HTERT RPE-1 (cell line): ENCODE results near the gene PLA2G2C.
"Not testable (repeated sequence)": the region's sequence is repeated elsewhere in the genome, so short reads cannot be mapped to it uniquely, and the experiment has no call there.

Source experiments
- in situ Hi-C: fragments of 300-500 bp; cut with MboI; formaldehyde crosslinking; loops from 4 replicates; pipeline ENCODE4 v1.14.3; 2020; ENCODE audit warnings: low sequenced_read_pairs

Gene PLA2G2C, protein sequence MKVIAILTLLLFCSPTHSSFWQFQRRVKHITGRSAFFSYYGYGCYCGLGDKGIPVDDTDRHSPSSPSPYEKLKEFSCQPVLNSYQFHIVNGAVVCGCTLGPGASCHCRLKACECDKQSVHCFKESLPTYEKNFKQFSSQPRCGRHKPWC

DNA sequence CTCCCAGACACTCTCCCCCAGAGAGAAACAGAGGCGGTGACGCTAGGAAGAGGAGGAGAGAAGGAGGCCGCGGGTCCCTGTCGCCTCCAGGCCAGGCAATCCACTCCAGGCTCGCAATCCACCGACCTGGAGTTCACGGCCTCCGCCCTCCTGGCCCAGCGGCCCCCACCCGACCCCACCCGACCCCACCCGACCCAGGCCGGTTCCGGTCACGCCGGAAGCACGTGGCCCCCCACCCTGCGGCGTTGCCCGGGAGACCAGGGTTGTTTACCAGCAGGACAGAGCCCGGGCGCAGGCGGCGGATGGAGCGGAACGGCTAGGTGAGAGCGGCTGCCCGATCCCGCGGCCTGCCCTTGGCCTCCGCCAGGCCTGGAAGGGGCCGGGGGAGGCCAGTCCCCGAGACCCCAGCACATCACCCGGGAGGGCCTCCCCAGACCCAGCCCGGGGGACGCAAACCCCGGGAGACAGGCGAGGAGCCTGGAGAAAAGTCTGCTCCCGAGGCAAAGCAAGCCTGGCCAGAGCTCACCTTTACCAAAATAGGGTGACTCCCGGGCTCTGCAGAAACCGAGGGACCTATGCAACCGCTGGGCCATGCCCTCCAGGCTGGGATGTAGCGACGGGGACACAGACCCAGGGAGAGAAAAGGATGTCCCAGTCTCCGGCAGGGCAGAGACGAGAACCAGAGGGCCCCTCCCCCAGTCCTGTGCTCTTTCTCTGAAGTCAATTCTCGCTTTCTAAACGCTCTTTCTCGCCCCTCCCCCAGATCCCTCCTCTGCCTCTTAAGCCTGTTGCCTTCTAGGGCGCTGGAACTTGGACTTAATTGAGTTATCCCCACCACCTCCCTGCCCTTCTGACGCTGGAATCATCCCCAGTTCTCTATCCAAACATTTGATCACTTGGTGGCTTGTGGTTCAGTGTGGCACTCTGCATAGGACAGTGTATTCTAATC is at the start of gene PLA2G2C, which contains the start of gene UBXN10:
TSS of gene PLA2G2C (minus strand) at position 685 of the 949 bp plus-strand sequence. CDS start 9,155 bp downstream, outside the sequence.
TSS of gene UBXN10 (plus strand) at position 263 of the 949 bp plus-strand sequence. CDS start 4,466 bp downstream, outside the sequence.
- in situ Hi-C loops: no loop called here

DNA sequence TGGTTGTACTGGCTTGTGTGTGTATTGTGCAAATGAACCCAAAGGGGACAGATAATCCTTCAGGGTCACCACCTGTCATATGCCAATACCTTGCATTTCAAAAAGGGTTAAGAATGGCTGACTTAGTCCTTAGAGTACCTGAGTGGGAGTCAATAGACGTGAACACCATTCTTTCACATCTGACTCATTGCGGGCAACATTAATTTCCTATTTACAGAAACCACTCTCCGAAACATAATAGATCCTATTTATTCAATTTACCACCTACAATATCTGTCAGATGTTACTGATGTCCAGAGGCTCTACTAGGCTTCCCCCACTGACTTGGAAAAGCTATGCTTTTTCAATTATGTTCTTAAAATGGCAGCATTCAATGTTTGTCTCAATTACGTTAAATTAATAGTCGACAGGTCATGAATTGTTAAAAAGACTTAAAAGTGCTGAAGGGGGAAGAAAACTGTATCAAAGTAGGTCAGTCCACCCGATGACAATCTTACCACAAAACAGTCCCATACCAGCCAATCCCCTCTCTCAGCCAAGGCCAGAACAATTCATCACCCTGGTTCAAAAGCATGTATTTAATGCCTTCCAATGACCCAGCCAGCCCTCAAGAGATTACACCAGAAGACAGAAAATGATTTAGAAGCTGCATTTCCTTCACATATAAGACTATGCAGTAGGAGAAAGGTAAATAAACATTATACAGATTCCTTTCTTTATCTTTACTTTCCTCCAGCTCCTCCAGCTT is 48.6 kb upstream of the PLA2G2C start:
- in situ Hi-C loops: no loop called here

DNA sequence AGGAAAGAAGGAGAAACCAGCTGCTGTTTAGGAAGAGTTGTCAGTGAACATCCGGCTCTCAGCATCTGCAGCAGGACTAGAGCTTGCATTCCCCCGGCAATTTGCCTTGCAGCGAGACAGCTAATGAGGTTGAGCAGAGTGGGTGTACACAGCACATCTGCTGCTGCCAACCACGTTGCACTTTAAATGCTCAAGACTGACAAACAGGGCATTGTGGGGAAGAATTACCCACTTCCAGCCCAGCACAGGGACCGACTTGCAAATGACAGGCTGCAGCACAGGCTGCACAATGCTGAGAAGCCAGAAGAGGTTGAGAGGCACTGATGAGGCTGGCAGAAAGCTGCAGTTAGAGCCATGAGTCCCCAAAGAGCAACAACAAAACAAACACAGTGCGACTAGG is 47.5 kb upstream of the PLA2G2C start:
- in situ Hi-C loops: no loop called here

DNA sequence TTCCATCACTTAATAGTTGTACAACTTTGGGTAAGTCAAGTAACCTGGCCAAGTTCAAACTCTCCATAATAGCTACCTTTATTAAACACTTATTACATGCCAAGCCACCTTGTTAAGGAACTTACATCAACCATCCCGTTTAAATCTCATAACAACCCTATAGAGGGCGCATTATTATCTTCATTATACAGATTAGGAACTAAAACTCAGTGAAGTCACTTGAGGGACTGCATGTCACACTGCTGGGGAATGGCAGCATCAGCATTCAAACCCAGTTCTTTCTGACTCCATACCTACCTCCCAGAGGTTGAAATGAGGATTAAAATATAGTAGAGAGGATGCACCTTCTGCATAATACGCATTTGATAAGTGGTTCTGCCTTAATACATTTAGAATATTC is 47.1 kb upstream of the PLA2G2C start:
- in situ Hi-C loops: no loop called here

DNA sequence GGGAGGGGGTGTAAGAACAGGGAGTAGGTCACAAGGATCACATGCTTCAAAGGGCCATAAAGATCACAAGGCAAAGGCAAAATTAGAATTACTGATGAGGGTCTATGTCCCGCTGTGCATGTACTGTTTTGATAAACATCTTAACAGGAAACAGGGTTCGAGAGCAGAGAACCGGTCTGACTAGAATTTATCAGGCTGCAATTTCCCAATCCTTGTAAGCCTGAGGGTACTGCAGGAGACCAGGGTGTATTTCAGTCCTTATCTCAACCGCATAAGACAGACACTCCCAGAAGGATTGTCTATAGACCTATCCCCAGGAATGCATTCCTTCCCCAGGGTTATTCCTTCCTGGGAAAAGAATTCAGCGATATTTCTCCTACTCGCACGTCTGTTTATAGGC is 46.2 kb upstream of the PLA2G2C start:
- in situ Hi-C loops: not testable (repeated sequence)

DNA sequence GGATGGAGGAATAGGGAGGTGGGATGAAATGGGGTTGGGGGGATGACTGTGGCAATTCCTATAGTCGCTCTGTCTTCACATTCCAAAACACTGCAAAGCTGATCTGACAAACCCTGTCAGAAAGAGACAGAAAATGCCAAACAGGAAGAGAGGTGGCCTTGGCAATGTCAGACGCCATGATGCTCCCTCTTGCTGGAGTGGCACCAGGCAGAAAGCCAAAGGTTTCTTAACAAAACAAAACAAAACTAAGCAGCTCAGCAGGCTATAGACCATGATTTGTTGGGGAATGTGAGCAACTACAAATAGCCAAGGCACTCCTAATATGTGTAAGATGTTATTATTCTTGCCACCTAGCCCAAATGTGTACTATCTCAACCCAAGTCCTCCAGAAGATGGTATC is 42.9 kb upstream of the PLA2G2C start:
- in situ Hi-C loops: no loop called here

DNA sequence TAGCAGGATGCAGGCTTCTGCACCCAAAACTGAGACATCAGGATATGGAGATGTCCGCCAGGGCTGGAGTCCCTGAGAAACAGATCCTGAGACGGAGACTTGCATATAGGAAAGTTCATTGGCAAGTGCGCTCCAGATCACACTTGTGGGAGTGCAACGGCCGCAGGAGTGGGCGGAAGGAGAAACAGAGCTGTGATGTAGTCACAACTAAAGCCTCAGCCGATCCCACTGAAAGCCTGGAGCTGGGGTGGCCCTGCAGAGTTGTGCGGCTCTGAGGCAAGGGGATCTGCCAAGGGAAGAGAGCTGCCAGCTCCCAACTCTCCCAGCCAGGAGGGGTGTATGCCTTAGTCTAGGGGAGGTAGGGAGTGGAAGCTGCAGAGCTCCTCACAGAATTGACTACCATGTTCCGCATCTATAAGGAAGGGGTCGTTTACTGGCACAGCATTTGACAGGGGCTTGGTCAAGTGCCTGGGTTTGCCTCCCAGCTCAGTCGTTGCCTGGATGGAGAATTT is 42.1 kb upstream of the PLA2G2C start:
- in situ Hi-C loops: no loop called here

DNA sequence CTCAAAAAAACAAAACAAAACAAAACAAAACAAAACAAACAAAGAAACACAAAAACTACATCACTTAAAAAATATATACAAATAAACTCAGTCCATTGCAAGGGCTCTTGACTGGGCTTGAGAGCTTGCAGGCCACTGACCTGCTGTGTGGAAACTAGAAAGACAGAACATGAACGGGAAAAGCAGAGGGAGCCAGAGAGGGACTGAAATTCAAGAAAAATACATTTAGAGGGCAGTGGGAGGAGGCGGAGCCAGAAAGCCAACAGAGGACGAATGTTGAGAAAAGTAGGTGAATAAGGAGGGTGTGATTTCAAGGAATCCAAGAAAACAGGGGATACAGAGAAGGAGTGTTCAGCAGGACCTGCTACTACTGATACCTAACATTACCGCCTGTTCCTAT is 41.4 kb upstream of the PLA2G2C start:
- in situ Hi-C loops: no loop called here

DNA sequence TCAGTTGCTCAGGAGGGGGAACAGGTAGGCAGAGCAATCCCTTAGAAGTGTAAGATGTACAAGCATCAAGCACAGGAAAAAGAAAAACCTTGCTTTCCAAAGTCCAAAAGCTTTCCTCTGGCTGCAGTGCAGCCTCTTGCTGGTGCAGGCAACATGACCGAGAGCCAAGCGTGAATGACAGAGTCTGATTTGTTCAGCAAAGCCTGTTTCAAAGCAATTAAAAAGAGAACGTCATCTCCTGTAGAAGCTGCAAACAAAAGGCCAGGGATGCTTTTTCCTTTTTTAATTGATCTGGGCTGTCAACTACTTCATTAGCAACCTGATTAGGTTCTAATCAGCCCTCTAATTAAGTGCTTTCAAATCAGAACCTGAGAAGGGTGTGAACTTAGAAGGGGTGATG is 38.2 kb upstream of the PLA2G2C start:
- in situ Hi-C loops: no loop called here

DNA sequence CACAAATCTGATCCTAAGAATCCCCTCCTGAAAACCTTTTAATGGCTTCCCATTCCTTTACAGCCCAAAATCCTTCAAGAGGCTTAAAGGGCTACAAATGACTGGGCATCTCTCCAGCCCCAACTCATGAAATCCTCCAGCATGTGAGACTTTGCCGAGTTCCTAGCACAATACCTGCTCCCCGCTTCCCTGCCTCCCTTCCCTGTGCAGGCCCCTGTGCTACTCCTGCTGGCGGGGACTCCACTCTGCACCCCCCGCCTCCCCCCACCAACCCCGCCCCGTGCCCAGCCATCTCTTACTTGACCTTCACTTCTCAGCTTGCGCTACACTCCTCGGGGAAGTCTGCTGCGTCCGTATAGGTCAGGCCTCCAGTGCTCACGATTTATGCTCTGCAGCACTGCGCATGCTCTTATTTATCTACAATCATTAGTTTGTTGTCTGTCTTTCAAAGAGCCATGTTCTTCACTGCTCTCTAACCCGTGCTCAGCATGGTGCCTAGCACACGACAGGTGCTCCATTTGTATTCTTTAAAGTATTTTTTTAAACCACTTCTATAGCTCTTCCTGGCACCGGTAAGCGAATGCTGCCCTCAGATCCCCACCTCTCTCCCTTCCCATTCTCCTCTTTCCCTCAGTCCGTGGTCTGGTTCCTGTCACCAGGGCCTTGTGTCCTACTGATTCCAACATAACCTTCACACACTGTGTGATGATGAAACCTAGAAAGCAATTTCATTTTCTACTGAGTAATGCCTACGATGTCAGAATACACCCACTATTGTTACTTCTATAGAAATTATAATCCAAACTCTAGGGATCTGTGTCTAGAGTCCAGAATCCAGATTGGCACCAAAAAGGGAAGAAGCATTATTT is 37.5 kb upstream of the PLA2G2C start:
- in situ Hi-C loops: no loop called here

DNA sequence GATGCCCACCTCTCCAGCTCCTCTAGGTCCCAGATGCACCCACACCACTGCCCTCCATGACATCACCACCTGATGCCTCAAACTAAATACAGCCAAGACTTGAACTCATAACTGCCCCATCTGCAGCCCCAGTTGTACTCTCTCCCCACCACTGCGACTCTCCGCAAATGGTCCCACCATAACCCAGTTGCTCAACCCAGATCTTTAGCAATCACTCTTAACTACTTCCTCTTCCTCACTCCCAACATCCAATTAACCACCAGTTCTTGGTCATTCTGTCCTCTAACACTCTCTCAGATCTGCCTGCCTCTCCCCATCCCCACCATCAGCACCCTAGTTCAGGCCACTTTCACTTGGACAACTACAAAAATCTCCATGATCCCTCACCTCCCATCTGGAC is 36.8 kb upstream of the PLA2G2C start:
- in situ Hi-C loops: no loop called here

DNA sequence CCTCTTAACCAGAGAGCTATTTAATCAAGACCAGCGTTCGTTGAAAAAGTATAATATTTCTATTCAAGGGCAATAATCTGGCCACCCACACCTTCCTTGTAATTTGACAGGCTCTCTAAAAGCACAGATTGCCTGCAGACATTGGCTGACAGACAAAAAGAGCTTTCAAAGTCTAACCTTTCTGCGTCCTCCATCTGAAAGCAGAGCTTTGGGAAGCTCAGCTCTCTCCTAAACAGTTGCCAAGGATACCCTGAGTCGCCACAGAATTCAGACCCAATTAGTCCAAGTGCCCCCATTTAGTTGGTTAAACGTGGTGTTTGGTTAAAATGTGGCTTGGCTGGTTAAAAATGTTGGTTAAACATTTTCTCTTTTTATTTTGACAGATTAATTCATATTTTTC is 33.7 kb upstream of the PLA2G2C start:
- in situ Hi-C loops: no loop called here

DNA sequence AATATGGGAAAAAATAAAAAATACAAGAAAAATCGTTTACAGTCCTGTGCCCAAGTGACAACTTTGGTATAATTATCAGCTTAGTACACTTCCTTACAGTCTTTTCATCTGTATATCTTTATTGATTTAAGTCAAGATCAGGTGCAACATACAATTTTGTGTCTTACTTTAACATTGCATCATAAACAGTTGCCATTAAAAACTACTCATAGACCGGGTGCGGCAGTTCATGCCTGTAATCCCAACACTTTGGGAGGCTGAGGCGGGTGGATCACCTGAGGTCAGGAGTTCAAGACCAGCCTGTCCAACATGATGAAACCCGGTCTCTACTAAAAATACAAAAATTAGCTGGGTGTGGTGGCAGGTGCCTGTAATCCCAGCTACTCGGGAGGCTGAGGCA is 32.7 kb upstream of the PLA2G2C start:
- in situ Hi-C loops: not testable (repeated sequence)

DNA sequence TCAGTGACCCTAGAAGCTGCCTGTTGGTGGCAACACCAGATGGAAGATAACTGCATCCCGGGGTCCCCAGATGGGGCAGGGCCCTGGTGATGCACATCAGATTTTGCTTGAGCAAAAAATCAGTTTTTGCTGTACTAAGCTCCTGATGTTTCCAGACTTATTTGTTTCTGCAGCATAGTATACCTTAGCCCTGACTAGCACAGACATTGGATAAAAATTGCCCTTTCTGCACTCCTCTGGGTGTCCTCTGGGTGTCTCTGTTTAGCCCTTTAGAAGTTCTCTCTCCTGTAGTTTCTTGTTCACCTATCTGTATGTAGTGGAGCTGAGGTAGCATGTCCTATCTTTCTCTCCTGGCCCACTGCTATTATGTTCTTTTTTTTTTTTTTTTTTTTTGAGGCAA is 30.3 kb upstream of the PLA2G2C start:
- in situ Hi-C loops: no loop called here

DNA sequence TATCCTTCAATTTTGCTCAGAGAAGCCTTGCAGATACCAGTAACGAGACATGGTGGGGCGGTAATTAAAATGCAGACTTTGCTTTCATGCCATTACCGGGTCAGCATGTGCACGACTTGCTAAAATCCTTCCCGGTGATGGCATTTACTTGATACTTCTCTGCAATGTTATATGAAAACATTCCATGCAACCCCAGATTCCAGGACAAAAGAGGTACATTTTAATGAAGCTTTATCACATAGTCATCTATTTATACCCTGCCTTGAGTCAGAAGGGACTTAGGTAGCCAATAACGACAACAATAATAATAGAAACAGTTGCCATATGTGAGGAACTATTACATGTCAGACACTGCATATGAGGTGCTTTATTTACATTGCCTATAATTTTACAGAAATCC is 29.4 kb upstream of the PLA2G2C start:
- in situ Hi-C loops: no loop called here

DNA sequence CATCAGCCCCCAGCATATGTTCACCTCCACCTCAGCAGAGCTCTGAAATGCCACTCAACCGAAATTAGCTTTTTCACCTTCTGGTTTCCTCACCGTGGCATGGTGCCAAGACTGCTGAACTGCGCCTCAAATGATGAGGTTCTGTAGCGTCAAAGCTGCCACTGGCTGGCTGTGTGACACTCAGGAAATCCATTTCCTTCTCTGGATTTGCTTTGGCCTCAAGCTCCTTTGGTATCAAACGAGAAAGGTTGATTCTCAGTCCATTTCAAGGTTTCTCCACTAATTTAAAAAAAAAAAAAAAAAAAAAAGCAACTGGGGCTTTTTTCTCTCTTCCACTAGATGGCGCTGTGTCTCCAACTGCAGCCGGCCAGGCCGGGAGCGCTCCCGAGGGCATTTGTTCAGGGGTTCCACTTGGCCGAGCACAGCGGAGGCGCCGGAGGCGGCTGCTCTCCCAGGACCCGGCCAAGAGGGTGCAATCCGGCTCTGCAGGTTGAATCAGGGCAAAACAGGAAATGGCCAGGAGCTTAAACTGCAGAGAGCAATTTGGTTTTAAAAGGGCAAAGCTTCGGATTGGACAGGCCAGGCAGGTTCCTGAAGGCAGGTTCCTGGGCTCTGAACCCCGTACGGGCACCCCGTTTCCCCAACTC is 26.5 kb upstream of the PLA2G2C start:
- in situ Hi-C loops: no loop called here

DNA sequence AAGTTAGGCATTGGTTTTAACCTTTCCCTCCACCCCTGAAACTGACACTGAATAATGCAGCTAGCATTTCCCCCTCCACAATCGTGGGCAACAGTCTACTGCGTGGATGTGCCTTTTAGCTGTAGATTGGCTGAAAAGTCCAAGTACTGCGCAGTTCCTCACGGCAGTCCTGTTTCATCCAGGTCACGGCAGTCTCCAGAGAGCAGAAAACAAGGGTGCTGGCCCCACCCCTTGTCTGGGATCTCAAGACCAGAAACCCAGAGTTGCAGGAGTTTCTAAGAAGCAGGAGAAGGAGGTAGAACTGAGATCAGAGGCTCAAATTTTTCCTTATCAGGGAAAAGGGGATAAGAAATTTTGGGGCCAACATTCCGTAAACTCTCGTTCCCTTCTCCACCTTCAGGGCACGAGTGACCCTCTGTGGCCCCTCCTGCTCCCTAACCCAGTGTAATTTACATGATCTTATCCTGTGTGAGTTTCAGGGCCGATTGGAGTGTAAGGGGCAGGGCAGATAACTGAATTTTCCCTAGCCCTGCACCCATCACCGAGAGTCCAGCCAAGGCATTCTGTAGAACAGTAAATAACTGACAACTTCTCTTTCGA is 25.9 kb upstream of the PLA2G2C start:
- in situ Hi-C loops: no loop called here

DNA sequence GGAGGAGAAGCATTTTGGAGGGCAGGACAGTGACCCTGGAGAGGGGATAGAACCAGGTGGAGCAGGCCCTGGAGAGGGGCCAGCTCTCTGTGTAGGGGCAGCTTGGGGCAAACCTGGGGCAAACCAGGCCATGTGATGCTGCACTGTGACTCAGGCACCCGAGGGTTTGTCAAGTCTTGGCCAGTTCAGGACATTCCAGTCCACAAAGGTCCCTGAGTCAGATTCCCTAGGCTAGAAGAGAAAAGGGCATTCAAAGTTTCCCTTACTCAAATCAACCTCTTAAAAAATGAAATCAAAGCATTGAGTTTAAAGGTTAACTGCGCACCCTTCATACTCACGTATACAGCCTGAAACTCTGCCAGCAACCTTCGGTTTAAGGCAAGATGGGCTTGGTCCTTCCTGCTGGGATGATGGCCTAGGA is 25.2 kb upstream of the PLA2G2C start:
- in situ Hi-C loops: no loop called here

DNA sequence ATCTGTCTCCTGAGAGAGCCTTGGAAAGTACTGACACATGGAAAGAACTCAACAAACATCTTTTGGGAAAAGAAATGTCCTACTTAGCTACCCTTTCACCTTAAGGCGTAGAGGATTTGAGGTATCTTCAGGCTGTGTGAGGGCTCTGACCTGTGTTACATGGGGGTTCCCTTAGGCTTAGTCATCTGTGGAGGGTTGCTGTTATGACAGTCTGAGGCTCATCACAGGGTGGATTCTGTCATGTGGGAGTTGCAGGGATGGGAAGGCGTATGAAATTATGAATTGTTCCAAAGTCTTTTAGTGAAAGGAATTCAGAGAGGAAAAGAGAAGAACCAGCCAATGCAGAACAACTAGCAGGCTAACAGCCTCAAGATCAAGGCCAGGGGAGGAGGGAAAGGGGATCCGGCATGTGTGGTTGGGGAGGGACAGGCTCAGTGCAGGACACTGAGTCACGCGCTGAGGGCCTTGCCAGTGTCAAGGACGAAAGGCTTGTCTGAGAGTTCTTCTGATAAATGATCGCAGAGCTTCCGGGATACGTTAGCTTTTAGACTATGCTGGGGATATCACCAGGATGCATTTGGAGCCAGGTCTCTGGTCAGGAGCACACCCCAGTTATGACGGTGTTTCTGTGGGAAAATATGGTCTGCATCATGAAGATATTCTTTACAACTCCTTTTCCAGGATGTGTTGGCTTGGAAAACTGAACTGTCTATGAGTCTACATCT is 24.6 kb upstream of the PLA2G2C start:
- in situ Hi-C loops: no loop called here
